Loucy (cell line): ENCODE measurements around the gene ESPL1.

Experiments
- CTCF ChIP-seq: fragments of 200-600 bp; sonication (generic); conservative IDR thresholded peaks from 2 replicates; pipeline ENCODE4 v1.5.1; 2014; ENCODE audit warnings: mild to moderate bottlenecking, antibody characterized with exemption, low read length
- EZH2phosphoT487 ChIP-seq: fragments of 200-600 bp; IDR thresholded peaks from 2 replicates; pipeline ENCODE4 v1.6.1; 2018; ENCODE audit warnings: antibody characterized with exemption, mild to moderate bottlenecking, moderate library complexity, borderline replicate concordance

GRCh38 chr12:53235164-53235563 lies 32.9 kb upstream of the ESPL1 start:
- TF ChIP-seq CTCF (no peak), EZH2phosphoT487 (no peak)
